ENCODE measurements around the gene RGS2. TPM values are rescaled to one million over a fixed set of nuclear protein-coding genes. Genes with fewer than 3 reads are reported as not detected.

Gene RGS2
- polyA plus RNA-seq, 1 experiment, result 11.5 TPM

- H3K4me3 ChIP-seq (ENCODE audit: low read depth, low read length), result no peak overlapping the region
- ChIA-PET CTCF (no interaction called here), POLR2A (no interaction called here)
- DNase-seq (ENCODE audit: low read depth), result no peak
- H3K36me3 ChIP-seq (ENCODE audit: control insufficient read depth, insufficient read depth, low read length), result no peaks in the 10 kb centered on the region
- no peaks in the 10 kb centered on the region for H3K27me3 ChIP-seq (ENCODE audit: control insufficient read depth, insufficient read depth, low read length)
- TF ChIP-seq CTCF (IDR thresholded peaks at IDR 0.05; ENCODE audit: insufficient read depth, low read depth, low read length), result no peak
Measured at GRCh38 chr1:192861860-192862259, 53.0 kb downstream of the RGS2 start.

Other genes starting within 250 kb of the RGS2 start
- not detected in 2 replicates for gene RGS1, start 233.3 kb upstream of the RGS2 start, polyA plus RNA-seq (2011; rRNA removed)
- gene RGS13, start 172.9 kb upstream of the RGS2 start, polyA plus RNA-seq (2011; rRNA removed), result not detected in 2 replicates

Measured in BJ (cell line).